Ishikawa (cell line): ENCODE results near the gene LTBP3.

Experiments
- CEBPB ChIP-seq: IDR thresholded peaks from 2 replicates; pipeline ENCODE4 v1.6.1; 2012
- CREB1 ChIP-seq: IDR thresholded peaks from 2 replicates; pipeline ENCODE4 v1.6.1; 2012; ENCODE audit warnings: low read depth
- EGR1 ChIP-seq: IDR thresholded peaks from 2 replicates; pipeline ENCODE4 v1.6.1; 2012
- EP300 ChIP-seq: IDR thresholded peaks from 2 replicates; pipeline ENCODE4 v1.6.1; 2012; ENCODE audit warnings: borderline replicate concordance
- FOXM1 ChIP-seq: IDR thresholded peaks from 2 replicates; pipeline ENCODE4 v1.6.1; 2012; ENCODE audit warnings: low read depth, borderline replicate concordance
- MAX ChIP-seq: IDR thresholded peaks from 2 replicates; pipeline ENCODE4 v1.6.1; 2012
- NFIC ChIP-seq: IDR thresholded peaks from 2 replicates; pipeline ENCODE4 v1.6.1; 2012
- RAD21 ChIP-seq: IDR thresholded peaks from 2 replicates; pipeline ENCODE4 v1.6.1; 2012; ENCODE audit warnings: low read depth
- TAF1 ChIP-seq: IDR thresholded peaks from 2 replicates; pipeline ENCODE4 v1.6.1; 2012; ENCODE audit warnings: low read depth, mild to moderate bottlenecking
- TCF12 ChIP-seq: IDR thresholded peaks from 2 replicates; pipeline ENCODE4 v1.6.1; 2012; ENCODE audit warnings: low read depth
- TEAD4 ChIP-seq: IDR thresholded peaks from 2 replicates; pipeline ENCODE4 v1.6.1; 2012
- USF1 ChIP-seq: IDR thresholded peaks from 2 replicates; pipeline ENCODE4 v1.6.1; 2012
- YY1 ChIP-seq: IDR thresholded peaks from 2 replicates; pipeline ENCODE4 v1.6.1; 2012; ENCODE audit warnings: low read depth
- ZBTB7A ChIP-seq: IDR thresholded peaks from 2 replicates; pipeline ENCODE4 v1.6.1; 2012; ENCODE audit warnings: low read depth
- TF ChIP-seq, protein P1 (sequence below): IDR thresholded peaks from 2 replicates; pipeline ENCODE4 v1.6.1; 2012; ENCODE audit warnings: low read depth, mild to moderate bottlenecking

LTBP3 gene

DNA sequence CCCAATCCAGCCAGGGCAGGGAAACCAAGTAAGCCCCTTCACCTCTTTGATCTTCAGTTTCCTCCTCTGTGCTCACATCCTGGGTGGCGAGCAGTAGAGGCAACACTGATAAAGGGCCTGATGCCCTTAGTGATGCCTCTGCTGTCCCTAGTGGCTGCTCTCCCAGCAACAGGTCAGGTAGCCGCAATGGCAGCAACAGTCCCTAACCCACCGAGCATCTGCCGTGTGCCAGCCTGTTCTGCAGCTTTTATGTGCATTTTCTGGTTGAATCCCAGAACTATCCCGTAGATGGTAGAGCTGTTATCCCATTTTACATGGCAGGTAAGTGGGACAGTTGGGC lies 28.0 kb downstream of the LTBP3 start:
- TF ChIP-seq MAX, result no peak
- TF ChIP-seq YY1, result no peak
- no peak for TF ChIP-seq EGR1
- no peak for TF ChIP-seq EP300

- no peak for TF ChIP-seq ZBTB7A
Measured at GRCh38 chr11:65529475-65530156, 28.5 kb downstream of the LTBP3 start.

GRCh38 chr11:65528819-65529350 lies 29.3 kb downstream of the LTBP3 start:
- TF ChIP-seq ZBTB7A (no peak), TAF1 (no peak), RAD21 (no peak), CREB1 (no peak), EGR1 (no peak), TCF12 (no peak), NFIC (no peak), CEBPB (no peak), TEAD4 (no peak), USF1 (no peak)
- TF ChIP-seq, protein P1, sequence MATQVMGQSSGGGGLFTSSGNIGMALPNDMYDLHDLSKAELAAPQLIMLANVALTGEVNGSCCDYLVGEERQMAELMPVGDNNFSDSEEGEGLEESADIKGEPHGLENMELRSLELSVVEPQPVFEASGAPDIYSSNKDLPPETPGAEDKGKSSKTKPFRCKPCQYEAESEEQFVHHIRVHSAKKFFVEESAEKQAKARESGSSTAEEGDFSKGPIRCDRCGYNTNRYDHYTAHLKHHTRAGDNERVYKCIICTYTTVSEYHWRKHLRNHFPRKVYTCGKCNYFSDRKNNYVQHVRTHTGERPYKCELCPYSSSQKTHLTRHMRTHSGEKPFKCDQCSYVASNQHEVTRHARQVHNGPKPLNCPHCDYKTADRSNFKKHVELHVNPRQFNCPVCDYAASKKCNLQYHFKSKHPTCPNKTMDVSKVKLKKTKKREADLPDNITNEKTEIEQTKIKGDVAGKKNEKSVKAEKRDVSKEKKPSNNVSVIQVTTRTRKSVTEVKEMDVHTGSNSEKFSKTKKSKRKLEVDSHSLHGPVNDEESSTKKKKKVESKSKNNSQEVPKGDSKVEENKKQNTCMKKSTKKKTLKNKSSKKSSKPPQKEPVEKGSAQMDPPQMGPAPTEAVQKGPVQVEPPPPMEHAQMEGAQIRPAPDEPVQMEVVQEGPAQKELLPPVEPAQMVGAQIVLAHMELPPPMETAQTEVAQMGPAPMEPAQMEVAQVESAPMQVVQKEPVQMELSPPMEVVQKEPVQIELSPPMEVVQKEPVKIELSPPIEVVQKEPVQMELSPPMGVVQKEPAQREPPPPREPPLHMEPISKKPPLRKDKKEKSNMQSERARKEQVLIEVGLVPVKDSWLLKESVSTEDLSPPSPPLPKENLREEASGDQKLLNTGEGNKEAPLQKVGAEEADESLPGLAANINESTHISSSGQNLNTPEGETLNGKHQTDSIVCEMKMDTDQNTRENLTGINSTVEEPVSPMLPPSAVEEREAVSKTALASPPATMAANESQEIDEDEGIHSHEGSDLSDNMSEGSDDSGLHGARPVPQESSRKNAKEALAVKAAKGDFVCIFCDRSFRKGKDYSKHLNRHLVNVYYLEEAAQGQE, result no peak

DNA sequence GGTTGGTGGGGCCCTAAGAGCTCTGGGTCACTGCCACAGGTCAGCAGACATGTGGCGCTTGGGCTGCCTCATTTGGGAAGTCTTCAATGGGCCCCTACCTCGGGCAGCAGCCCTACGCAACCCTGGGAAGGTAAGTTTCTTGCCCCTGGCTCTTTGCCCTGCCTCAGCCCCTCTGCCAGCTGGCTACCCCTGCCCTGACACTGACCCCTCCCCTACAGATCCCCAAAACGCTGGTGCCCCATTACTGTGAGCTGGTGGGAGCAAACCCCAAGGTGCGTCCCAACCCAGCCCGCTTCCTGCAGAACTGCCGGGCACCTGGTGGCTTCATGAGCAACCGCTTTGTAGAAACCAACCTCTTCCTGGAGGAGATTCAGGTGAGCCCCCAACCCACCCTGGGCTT lies 31.4 kb downstream of the LTBP3 start:
- TF ChIP-seq EGR1 (no peak), CREB1 (no peak), EP300 (no peak), TEAD4 (no peak), NFIC (no peak), TCF12 (no peak), YY1 (no peak), TAF1 (no peak), RAD21 (no peak), CEBPB (no peak), USF1 (no peak), MAX (no peak), ZBTB7A (no peak), FOXM1 (no peak)
- TF ChIP-seq, protein P1, result no peak

- no peak for TF ChIP-seq RAD21
- TF ChIP-seq MAX, result 0 out of 2 replicates have a peak, but pooled peaks have one; percentile 14
- TF ChIP-seq EP300, result no peak
- TF ChIP-seq, protein P1, result no peak
- TF ChIP-seq TAF1, result no peak
- TF ChIP-seq CREB1, result no peak
- no peak for TF ChIP-seq CEBPB
- TF ChIP-seq YY1, result no peak
- no peak for TF ChIP-seq USF1
- no peak for TF ChIP-seq TEAD4
- 0 out of 2 replicates have a peak, but pooled peaks have one; percentile 14 for TF ChIP-seq ZBTB7A
Measured at GRCh38 chr11:65525546-65526480, 32.3 kb downstream of the LTBP3 start.
